ENCODE results near the gene DPF3. TPM values are rescaled to one million over a fixed set of nuclear protein-coding genes. Genes with fewer than 3 reads are reported as not detected.

The DPF3 gene
- total and polyA plus RNA-seq, 2 of the 13 experiments (the other 11 are each of a cell fraction or from before 2014, with no cell fraction given), result 0.09 to 0.60 TPM

DNA sequence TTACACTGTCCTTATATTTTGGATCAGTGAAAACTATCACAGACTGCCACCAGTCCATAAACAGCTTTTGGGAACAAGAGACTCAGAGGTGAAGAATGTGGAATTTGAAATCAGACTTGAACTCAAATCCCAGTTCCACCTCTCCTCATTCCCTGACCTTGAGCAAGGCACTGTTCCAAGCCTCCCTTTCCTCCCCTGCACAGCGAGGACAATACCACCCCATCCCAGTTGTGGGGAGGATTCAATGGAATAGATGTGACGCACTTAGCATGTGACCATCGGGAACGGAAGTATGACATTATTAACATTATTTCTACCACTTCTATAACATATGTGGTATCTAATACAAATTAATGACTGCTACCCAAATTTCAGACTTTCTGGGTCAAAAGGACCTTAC, 63.5 kb downstream of the DPF3 start:
- FAIRE-seq, result no peak
- CTCF ChIA-PET (ENCODE audit: low intra/inter-chr PET ratio, low total read pairs), result no interaction called here

DNA sequence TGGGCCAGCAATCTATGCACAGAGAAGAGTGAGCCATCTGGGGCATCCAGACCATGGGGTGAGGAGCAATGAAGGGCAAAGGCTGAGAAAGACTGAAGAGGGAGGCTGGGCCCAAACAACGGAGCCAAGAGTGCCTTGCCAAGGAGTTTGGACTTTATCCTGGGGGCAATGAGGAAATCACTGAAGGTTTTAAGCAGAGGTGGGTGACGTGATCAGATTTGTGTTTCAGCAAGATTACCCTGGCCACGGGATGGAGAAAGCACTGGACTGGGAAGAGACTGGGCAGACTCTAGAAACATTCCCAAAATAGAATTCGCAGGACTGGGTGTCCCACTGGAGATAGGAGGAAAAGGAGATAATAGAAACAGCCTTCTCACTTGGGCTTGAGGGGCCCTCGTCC, 65.3 kb downstream of the DPF3 start:
- no peak for FAIRE-seq
- no peak for TF ChIP-seq ZNF180 (CRISPR knock-in tag; IDR thresholded peaks at IDR 0.05; ENCODE audit: borderline replicate concordance, low read depth)
- no peak for TF ChIP-seq MAFF (IDR thresholded peaks at IDR 0.05; ENCODE audit: low read depth, low read length)
- TF ChIP-seq MED13 (CRISPR knock-in tag; IDR thresholded peaks at IDR 0.05), result no peak
- TF ChIP-seq ZFP36L1 (CRISPR knock-in tag; IDR thresholded peaks at IDR 0.05), result no peak
- TF ChIP-seq GABPB1 (CRISPR knock-in tag; IDR thresholded peaks at IDR 0.05), result no peak
- no peak for TF ChIP-seq RARA (CRISPR knock-in tag; IDR thresholded peaks at IDR 0.05)
- TF ChIP-seq, protein P1, sequence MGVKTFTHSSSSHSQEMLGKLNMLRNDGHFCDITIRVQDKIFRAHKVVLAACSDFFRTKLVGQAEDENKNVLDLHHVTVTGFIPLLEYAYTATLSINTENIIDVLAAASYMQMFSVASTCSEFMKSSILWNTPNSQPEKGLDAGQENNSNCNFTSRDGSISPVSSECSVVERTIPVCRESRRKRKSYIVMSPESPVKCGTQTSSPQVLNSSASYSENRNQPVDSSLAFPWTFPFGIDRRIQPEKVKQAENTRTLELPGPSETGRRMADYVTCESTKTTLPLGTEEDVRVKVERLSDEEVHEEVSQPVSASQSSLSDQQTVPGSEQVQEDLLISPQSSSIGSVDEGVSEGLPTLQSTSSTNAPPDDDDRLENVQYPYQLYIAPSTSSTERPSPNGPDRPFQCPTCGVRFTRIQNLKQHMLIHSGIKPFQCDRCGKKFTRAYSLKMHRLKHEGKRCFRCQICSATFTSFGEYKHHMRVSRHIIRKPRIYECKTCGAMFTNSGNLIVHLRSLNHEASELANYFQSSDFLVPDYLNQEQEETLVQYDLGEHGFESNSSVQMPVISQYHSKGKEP (CRISPR knock-in tag; IDR thresholded peaks at IDR 0.05), result no peak
- no peak for DNase-seq (ENCODE audit: low spot score)
- no peak overlapping the region for H3K9ac ChIP-seq (ENCODE audit: insufficient read depth, low read depth, low read length)
- no peaks in the 10 kb centered on the region for H3K4me1 ChIP-seq (ENCODE audit: insufficient read depth, low read length)
- no peak overlapping the region for H3K4me3 ChIP-seq (replicated peaks in 1 of 3; ENCODE audit: insufficient read depth in 1 of 3, low read depth in 2 of 3, low read length in 3 of 3)
- no peak overlapping the region for H3K4me2 ChIP-seq (ENCODE audit: low read depth, low read length)
- CTCF ChIA-PET (ENCODE audit: low intra/inter-chr PET ratio, low total read pairs), result no interaction called here
- no peaks in the 10 kb centered on the region for H4K20me1 ChIP-seq (ENCODE audit: insufficient read depth, low read length)
- H3K27me3 ChIP-seq (ENCODE audit: control insufficient read depth in 1 of 2, insufficient read depth in 2 of 2, low read length in 2 of 2), result no peaks in the 10 kb centered on the region; a peak in 1 of 5 replicates
- BruUV-seq (replicated peaks), result no TSS peak
- 13% methylated on average over 5 of the region's 5 CpGs for WGBS (ENCODE audit: low lambda C conversion rate)
- POLR2A ChIA-PET, result no interaction called here
- no peaks in the 10 kb centered on the region for H3K79me2 ChIP-seq (ENCODE audit: insufficient read depth, low read length)
- no peak for ATAC-seq
- no peaks in the 10 kb centered on the region for H3K36me3 ChIP-seq (replicated peaks in 1 of 2; ENCODE audit: control insufficient read depth in 1 of 2, insufficient read depth in 2 of 2, low read length in 2 of 2)
- no peaks in the 10 kb centered on the region for H3K9me3 ChIP-seq (ENCODE audit: low read length)
- no peak overlapping the region for H3K27ac ChIP-seq (ENCODE audit: extremely low read length, insufficient read depth, low read length)
- intact Hi-C loops (cut with micrococcal nuclease; ENCODE audit: unreplicated experiment), result no loop called here
- in situ Hi-C loops (cut with HindIII; ENCODE audit: extremely low pct_ligation_motif_present, low pct_unique_long_range_greater_than_20kb), result no loop called here
- no peak overlapping the region for H2AFZ ChIP-seq (ENCODE audit: low read length)

More for the DNA sequence above, 63.5 kb downstream of the DPF3 start:
- ATAC-seq, result no peak
- H3K36me3 ChIP-seq (replicated peaks in 1 of 2; ENCODE audit: control insufficient read depth in 1 of 2, insufficient read depth in 2 of 2, low read length in 2 of 2), result no peaks in the 10 kb centered on the region
- no peaks in the 10 kb centered on the region for H3K4me1 ChIP-seq (ENCODE audit: insufficient read depth, low read length)
- BruUV-seq (replicated peaks), result no TSS peak
- H3K79me2 ChIP-seq (ENCODE audit: insufficient read depth, low read length), result no peaks in the 10 kb centered on the region
- no peak for DNase-seq (ENCODE audit: low spot score)
- no peaks in the 10 kb centered on the region for H4K20me1 ChIP-seq (ENCODE audit: insufficient read depth, low read length)
- TF ChIP-seq, protein P2, sequence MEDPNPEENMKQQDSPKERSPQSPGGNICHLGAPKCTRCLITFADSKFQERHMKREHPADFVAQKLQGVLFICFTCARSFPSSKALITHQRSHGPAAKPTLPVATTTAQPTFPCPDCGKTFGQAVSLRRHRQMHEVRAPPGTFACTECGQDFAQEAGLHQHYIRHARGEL (CRISPR knock-in tag; IDR thresholded peaks at IDR 0.05), result no peak
- no peak for TF ChIP-seq ZNF510 (CRISPR knock-in tag; IDR thresholded peaks at IDR 0.05; ENCODE audit: low read depth)
- no peak for TF ChIP-seq ZNF564 (CRISPR knock-in tag; IDR thresholded peaks at IDR 0.05)
- no peak for TF ChIP-seq NAIF1 (CRISPR knock-in tag; IDR thresholded peaks at IDR 0.05; ENCODE audit: borderline replicate concordance)
- TF ChIP-seq FOSL2 (CRISPR knock-in tag; IDR thresholded peaks at IDR 0.05), result no peak
- TF ChIP-seq RAD51 (IDR thresholded peaks at IDR 0.05; ENCODE audit: borderline replicate concordance), result no peak
- no peak for TF ChIP-seq ZEB1 (IDR thresholded peaks at IDR 0.05; ENCODE audit: insufficient replicate concordance, low read depth)
- no peak for TF ChIP-seq REPIN1 (CRISPR knock-in tag; IDR thresholded peaks at IDR 0.05; ENCODE audit: borderline replicate concordance, low read depth)
- TF ChIP-seq KDM3A (CRISPR knock-in tag; IDR thresholded peaks at IDR 0.05; ENCODE audit: low read depth), result no peak
- no peak for TF ChIP-seq MED1 (CRISPR knock-in tag; IDR thresholded peaks at IDR 0.05)
- no peaks in the 10 kb centered on the region; a peak in 1 of 5 replicates for H3K27me3 ChIP-seq (ENCODE audit: control insufficient read depth in 1 of 2, insufficient read depth in 2 of 2, low read length in 2 of 2)
- H3K9me3 ChIP-seq (ENCODE audit: low read length), result no peaks in the 10 kb centered on the region
- in situ Hi-C loops (cut with HindIII; ENCODE audit: extremely low pct_ligation_motif_present, low pct_unique_long_range_greater_than_20kb), result no loop called here
- H3K27ac ChIP-seq (ENCODE audit: extremely low read length, insufficient read depth, low read length), result no peak overlapping the region
- no peak overlapping the region for H2AFZ ChIP-seq (ENCODE audit: low read length)
- intact Hi-C loops (cut with micrococcal nuclease; ENCODE audit: unreplicated experiment), result no loop called here
- POLR2A ChIA-PET, result no interaction called here
- no peak overlapping the region for H3K9ac ChIP-seq (ENCODE audit: insufficient read depth, low read depth, low read length)
- WGBS (ENCODE audit: low lambda C conversion rate), result 35% methylated on average over 4 of the region's 4 CpGs
- H3K4me2 ChIP-seq (ENCODE audit: low read depth, low read length), result no peak overlapping the region
- no peak overlapping the region for H3K4me3 ChIP-seq (replicated peaks in 1 of 3; ENCODE audit: insufficient read depth in 1 of 3, low read depth in 2 of 3, low read length in 3 of 3)
